Left cardiac atrium (tissue), 4 donors: ENCODE measurements around the gene TSHZ2. TPM values are rescaled to one million over a fixed set of nuclear protein-coding genes. Genes with fewer than 3 reads are reported as not detected.

Source experiments
- ATAC-seq, 2 donors: fragments of 200-7000 bp; cut with Tn5 transposase; one replicate each; pipeline ENCODE4 v1.9.1; 2020; ENCODE audit warnings: mild to moderate bottlenecking in 2 of 2, moderate library complexity in 2 of 2
- DNase-seq: peaks from one replicate; pipeline ENCODE4 v3.0.0-alpha.2; 2020
- intact Hi-C, 2 donors: fragments of 100-400 bp; cut with DNase I; formaldehyde crosslinking; loops; one replicate each; pipeline versions ENCODE4 v1.14.1 to v1.15.1; 2022 to 2023
- total RNA-seq, 2 donors: library from RNA; stranded (reverse); fragmentation: NEBNext Ultra II Directional; extraction: Animal tissue kit (Norgen Biotek cat#: 25700); gene quantifications; one replicate each; pipeline ENCODE4 v1.2.1, GENCODE V29; 2021
- donor health status: DM: no; HTN: yes; CAD: no.
- donor health status: DM: no; HTN: yes; CAD: no; lungs with severe emphysema.
- donor health status: DM: yes; HTN: yes; CAD: no.
- donor health status: Dilated cardiomyopathy.

Gene TSHZ2
- total RNA-seq, 2 donors from 2014 or later = 12.0 to 12.6 TPM

DNA sequence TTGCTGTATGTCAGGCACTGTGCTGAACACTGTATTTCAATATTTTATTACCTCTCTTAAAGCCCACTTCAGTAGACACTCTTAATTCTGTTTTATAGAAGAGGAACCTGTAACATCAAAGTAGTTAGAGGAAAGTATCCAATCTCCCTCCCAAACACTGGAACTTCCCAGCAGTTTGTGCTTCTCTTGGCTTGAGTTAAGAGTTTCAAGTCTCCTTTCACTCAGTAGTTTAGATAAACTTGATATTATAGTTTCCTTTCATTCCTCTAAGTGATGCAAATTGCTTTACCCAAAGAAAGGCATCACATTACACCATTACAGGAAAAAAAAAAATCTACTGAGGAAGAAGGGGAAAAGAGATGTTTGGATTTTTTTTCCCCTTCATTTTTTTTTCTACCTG, 164.3 kb downstream of the TSHZ2 start:
- ATAC-seq = no peak
- intact Hi-C loops = no loop called here
- no peak for DNase-seq

- intact Hi-C loops = no loop called here
- DNase-seq (no peak), ATAC-seq (no peak)
Observed at GRCh38 chr20:53138454-53139262, 166.5 kb downstream of the TSHZ2 start.

GRCh38 chr20:53141201-53142050, 169.3 kb downstream of the TSHZ2 start:
- no peak for DNase-seq
- peak; percentile 38 to 59 for ATAC-seq
- intact Hi-C loops = no loop called here

- peak; percentile 36 for DNase-seq
Observed at GRCh38 chr20:53142225-53143127, 170.3 kb downstream of the TSHZ2 start.

DNA sequence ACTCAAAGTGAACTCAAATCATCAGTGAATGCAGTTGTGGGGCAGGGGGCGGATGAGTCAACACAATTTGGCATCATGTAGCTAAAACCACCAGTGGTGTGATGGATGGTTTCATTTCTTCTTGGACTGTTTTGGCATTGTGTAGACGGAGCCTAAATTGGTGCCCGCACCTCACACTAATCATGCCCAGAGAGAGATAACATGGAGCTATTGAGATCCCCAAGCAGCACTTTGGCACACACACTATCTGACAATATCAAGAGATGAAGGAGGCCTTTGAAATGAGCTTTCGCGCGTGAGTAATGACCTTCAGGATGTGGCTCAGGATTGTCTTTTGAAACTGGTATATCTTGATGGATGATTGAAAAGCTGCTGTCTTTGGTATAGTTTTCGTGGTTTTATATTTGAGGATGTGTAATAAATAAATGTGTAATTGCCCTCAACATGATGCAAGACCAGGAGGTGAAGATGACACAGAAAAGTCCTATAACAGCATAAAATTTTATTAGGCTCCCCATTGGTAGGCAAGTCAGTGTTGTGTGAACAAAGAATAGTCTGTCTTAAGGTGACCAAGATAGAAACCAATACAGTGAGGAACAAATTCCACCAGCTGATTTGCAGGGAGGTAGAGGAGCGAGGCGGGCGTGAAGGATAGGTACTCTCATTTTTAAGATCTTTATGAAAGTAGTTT, 174.2 kb downstream of the TSHZ2 start:
- ATAC-seq (no peak), DNase-seq (no peak)
- intact Hi-C loops = no loop called here

More at GRCh38 chr20:53142225-53143127, 170.3 kb downstream of the TSHZ2 start:
- ATAC-seq = peak in 1 of 2 donors; percentile 57
- intact Hi-C loops = no loop called here

- no peak for ATAC-seq
- intact Hi-C loops = no loop called here
- DNase-seq = no peak
Observed at GRCh38 chr20:53148771-53149147, 176.6 kb downstream of the TSHZ2 start.

DNA sequence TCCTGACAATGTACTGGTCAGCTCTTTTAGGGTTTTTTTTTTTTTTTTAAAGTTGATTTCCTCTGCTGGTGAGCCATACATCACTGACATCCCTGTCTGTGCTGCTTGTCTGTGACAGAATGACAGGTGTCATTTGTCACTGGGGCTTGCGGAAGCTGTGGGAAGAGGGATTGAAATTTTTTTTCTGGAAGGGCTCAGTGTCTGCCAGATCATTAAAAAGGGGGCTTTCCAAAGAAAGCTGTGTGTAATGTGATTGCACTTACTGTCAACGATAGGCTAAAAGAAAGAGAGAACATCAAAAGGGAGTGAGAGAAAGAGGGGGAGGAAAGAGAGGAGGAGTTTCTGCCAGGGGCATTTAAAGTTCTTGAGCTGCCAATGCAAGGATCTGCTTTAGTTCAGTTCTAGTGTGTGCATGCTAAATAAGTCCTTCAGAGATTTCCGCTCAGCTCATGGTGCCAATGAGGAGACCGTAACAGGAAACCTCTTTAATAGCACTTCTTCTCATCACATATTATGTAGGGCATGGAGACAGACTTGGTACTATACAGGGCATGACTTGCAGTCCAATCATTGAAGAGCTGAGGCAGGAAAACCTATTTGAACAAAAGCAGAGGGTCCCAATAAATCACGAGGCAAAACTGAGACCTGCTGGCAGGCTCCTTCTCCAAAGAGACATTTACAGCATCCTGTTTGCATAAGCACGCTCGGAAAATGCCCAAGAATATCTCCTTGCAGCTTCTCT, 177.2 kb downstream of the TSHZ2 start:
- no peak for ATAC-seq
- intact Hi-C loops = no loop called here
- no peak for DNase-seq

GRCh38 chr20:53149890-53150205, 177.7 kb downstream of the TSHZ2 start:
- ATAC-seq = no peak
- intact Hi-C loops = loop anchor here in 1 of 2 donors (10.0 kb wide), 1 partner anchor 395 kb away; no protein-coding TSS in a partner anchor

GRCh38 chr20:53150532-53150931, 178.4 kb downstream of the TSHZ2 start:
- no peak for ATAC-seq
- DNase-seq = no peak
- intact Hi-C loops = loop anchor here in 1 of 2 donors (10.0 kb wide), 1 partner anchor 394 kb away; no protein-coding TSS in a partner anchor

More at GRCh38 chr20:53149890-53150205, 177.7 kb downstream of the TSHZ2 start:
- DNase-seq = no peak

GRCh38 chr20:53152228-53152627, 180.1 kb downstream of the TSHZ2 start:
- intact Hi-C loops = loop anchor here in 1 of 2 donors (10.0 kb wide), 1 partner anchor 393 kb away; no protein-coding TSS in a partner anchor
- DNase-seq (no peak), ATAC-seq (no peak)

DNA sequence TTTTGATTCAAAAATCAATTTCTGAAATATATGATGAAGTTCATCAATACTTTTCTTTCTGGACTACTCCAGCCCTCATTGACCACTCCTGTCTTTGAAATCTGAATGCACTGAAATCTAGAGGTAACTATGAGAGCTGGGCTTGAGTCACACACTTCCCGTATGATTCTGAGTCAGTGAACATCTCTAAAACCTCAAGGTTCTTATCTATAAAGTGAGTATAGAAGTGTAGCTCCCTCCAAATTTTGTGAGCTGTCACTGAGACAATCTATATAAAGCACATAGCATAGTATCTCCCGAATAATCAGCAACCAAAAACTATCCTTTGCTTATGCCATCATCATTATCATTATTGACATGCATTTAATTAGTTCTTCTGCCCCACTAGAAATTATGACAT, 182.4 kb downstream of the TSHZ2 start:
- DNase-seq (no peak), ATAC-seq (no peak)
- intact Hi-C loops = loop anchor here in 1 of 2 donors (10.0 kb wide), 1 partner anchor 390 kb away; no protein-coding TSS in a partner anchor

GRCh38 chr20:53157443-53158408, 185.6 kb downstream of the TSHZ2 start:
- intact Hi-C loops = loop anchor here in 1 of 2 donors (10.0 kb wide), 1 partner anchor 387 kb away; no protein-coding TSS in a partner anchor
- peak; percentile 38 for DNase-seq
- no peak for ATAC-seq

DNA sequence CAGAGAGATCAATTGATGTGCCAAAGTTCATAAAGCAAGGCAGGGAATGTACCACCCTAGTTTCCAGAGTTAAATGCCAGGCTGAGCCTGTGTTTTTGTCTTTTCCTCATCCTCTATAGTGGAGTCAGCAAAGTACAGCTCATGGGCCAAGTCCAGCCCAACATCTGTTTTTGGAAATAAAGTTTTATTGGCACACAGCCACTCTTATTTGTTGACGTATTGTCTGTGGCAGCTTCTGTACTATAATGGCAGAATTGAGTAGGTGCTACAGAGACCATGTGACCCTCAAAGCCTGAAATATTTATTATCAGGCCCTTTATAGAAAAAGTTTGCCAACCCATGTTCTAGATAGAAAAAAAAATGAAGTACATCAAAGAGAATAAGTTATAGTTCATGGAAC, 187.0 kb downstream of the TSHZ2 start:
- intact Hi-C loops = loop anchor here in 1 of 2 donors (10.0 kb wide), 1 partner anchor 386 kb away; no protein-coding TSS in a partner anchor
- ATAC-seq (no peak), DNase-seq (no peak)

- intact Hi-C loops = no loop called here
- DNase-seq = no peak
- ATAC-seq = no peak
Observed at GRCh38 chr20:53161073-53161472, 188.9 kb downstream of the TSHZ2 start.

GRCh38 chr20:53161473-53161872, 189.3 kb downstream of the TSHZ2 start:
- no peak for DNase-seq
- ATAC-seq = no peak
- intact Hi-C loops = no loop called here

GRCh38 chr20:53162251-53162835, 190.2 kb downstream of the TSHZ2 start:
- intact Hi-C loops = no loop called here
- peak; percentile 30 to 55 for ATAC-seq
- DNase-seq = peak; percentile 39
